ENCODE measurements around the gene UNC80.
A peak's percentile ranks its signal among the peaks of the same experiment; 100 is the strongest.

The UNC80 gene

GRCh38 chr2:209911486-209911885 is 139.9 kb downstream of the UNC80 start:
- DNase-seq (ENCODE audit: insufficient read length, low spot score), result no peak
- no peak for TF ChIP-seq POLR2A (IDR thresholded peaks at IDR 0.05; ENCODE audit: low read depth, low read length)
- FAIRE-seq, result no peak

DNA sequence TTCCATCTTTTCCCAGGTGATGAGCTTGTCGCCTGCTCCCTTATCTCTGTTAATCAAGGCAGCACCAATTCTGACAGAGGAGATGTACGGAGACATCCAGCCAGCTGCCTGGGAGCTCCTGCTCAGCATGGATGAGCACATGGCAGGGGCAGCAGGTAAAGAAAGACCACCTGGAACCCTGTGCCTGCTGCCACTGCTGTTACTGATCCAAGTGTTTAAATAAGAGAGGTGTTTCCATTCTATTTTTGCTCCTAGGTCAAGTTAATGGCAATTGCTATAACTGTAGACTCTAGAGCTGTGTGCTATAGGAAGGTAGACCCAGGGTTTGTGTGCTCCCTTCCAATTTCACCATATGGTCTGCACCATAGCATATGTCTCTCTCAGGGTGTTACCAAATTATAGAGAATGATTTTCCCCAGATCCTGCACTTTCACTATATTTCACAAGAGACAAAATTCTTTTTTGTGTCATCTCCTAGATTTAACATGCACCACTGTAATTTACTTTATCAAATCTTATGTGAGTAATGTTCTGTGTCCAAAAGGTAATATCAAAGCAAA is 142.2 kb downstream of the UNC80 start:
- DNase-seq (ENCODE audit: insufficient read length, low spot score) (no peak), FAIRE-seq (no peak)
- no peak for TF ChIP-seq POLR2A (IDR thresholded peaks at IDR 0.05; ENCODE audit: low read depth, low read length)

DNA sequence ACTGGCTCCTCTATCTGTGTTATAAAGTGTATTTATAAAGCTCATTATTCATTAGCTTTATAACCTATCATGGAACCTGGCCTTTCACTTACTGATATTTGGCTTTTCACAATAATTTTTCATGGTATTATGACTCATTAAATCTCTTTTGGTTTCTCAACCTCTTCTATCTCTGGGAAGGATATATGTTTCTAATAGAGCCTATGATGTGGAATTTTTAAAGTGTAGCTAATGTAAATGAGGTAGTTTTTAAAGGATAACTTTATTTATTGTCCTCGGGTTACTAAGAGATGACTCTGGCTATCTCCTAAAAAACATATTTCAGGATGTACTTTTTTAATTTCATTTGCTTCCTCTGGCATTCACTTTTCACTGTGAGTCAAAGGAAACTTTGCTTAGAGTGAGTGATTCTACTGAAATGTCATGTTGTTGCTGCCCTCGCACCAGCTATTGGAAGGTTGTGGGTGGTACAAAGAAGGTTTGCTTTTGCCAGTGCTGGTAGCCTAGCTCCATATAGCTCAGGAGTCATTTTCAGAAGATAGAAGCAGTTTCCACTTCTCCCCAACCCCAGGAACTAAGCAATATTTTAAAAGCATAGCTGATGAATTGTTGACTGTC is 145.6 kb downstream of the UNC80 start:
- DNase-seq (ENCODE audit: insufficient read length, low spot score) (no peak), FAIRE-seq (no peak)
- no peak for TF ChIP-seq POLR2A (IDR thresholded peaks at IDR 0.05; ENCODE audit: low read depth, low read length)

DNA sequence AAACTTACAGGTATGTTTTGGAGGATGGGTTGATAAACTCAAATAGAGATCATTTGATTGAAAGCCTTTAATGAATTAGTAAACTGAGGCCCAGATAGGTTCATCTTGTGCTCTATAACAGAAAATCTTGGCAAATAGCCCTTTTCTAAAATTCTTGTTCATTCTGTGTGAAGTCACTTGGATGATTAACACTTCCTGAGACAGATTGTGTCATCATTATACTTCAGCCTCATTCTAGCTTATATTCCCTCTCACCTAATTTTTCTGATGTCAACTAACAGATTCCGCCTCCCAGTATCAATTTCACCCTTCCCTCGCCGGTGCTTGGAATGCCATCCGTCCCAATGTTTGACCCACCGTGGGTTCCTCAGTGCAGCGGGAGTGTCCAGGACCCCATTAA is 146.6 kb downstream of the UNC80 start:
- no peak for FAIRE-seq
- no peak for DNase-seq (ENCODE audit: insufficient read length, low spot score)
- TF ChIP-seq POLR2A (IDR thresholded peaks at IDR 0.05; ENCODE audit: low read depth, low read length), result no peak

GRCh38 chr2:209922116-209922515 is 150.5 kb downstream of the UNC80 start:
- FAIRE-seq (no peak), DNase-seq (ENCODE audit: insufficient read length, low spot score) (no peak)
- TF ChIP-seq POLR2A (IDR thresholded peaks at IDR 0.05; ENCODE audit: low read depth, low read length), result no peak

DNA sequence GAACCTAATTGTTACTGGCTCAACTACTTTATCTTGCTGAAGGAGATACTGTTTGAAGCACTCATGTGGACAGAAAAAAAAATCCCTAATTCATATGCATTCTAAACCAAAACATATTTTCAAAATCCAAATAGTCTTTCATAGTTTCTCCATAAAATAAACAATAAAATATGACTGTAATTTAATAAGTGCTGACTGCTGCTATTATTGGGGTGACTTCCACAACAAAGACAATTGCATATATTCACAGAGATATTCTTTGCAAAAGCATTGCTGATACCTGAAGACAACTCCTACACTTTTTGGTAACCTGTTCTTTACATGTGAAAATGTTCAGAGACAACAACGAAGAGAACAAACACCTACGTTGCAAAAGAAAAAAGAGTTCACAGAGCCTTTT is 157.7 kb downstream of the UNC80 start:
- TF ChIP-seq POLR2A (IDR thresholded peaks at IDR 0.05; ENCODE audit: low read depth, low read length), result no peak
- FAIRE-seq, result no peak
- DNase-seq (ENCODE audit: insufficient read length, low spot score), result no peak

DNA sequence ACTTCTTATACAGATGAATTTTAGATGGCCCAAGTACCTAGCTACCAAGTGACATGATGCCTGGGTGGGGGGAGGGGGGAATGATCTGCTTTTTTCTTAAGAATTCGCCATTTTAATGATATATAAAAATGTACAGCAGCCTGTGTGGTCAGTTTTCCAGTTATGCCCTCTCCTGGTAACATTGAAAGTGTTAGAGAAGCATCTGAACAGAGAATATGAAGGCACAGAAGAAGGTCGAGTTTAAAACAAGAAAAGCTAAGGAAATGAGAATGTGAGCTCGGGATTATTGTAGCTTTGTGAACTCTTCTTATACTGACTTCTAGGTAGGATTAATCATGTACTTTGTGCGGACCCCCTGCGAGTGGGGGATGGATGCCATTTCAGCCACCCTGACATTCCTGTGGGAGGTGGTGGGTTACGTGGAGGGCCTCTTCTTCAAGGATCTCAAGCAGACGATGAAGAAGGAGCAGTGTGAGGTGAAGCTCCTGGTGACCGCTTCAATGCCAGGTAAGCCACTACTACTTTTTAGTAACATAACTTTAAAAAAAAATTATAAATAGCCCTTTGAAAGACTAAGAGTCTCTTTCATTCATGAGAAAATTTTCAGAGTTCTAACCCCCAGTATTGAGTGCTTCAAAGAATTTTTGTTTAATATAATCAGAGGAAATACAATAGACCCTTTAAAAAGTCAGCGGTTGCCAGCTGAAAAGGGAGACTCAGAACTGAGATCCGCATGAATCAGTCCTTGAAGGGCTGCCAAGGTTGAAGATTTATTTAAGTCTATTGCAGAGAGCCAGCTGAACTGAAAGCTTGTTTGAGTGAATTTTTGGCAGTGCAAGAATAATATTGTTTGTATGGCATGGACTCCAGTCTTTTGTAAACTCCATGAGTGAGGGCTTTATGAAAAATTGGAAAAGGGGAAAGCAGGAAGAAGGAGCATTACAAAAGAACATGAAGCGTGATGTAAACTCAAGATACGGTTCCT is 162.2 kb downstream of the UNC80 start:
- DNase-seq (ENCODE audit: insufficient read length, low spot score) (peak; percentile 6), FAIRE-seq (peak; percentile 80)
- no peak for TF ChIP-seq POLR2A (IDR thresholded peaks at IDR 0.05; ENCODE audit: low read depth, low read length)

GRCh38 chr2:209936106-209936666 is 164.6 kb downstream of the UNC80 start:
- TF ChIP-seq POLR2A (IDR thresholded peaks at IDR 0.05; ENCODE audit: low read depth, low read length), result no peak
- FAIRE-seq, result peak; percentile 53
- DNase-seq (ENCODE audit: insufficient read length, low spot score), result no peak

DNA sequence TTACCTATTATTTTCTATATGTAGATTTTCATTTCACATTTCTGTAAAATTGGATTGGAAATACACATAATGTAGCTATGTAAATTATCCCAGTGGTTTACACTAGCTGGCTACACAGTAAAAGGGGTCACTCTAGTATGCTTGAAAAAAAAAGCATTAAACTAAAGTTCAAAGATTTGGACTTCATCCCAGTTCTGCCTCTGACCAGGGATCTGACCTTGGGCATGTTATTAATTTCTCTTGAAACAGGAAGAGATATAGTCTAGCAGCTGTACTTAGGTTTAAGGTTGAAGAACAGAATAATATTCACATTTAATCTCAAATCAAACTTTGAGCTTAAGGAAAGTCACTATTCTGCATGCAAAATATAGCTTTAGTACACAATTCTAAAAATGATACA is 166.3 kb downstream of the UNC80 start:
- TF ChIP-seq POLR2A (IDR thresholded peaks at IDR 0.05; ENCODE audit: low read depth, low read length), result no peak
- no peak for FAIRE-seq
- no peak for DNase-seq (ENCODE audit: insufficient read length, low spot score)

- no peak for DNase-seq (ENCODE audit: insufficient read length, low spot score)
- TF ChIP-seq POLR2A (IDR thresholded peaks at IDR 0.05; ENCODE audit: low read depth, low read length), result no peak
- FAIRE-seq, result no peak
Measured at GRCh38 chr2:209938906-209939305, 167.3 kb downstream of the UNC80 start.

DNA sequence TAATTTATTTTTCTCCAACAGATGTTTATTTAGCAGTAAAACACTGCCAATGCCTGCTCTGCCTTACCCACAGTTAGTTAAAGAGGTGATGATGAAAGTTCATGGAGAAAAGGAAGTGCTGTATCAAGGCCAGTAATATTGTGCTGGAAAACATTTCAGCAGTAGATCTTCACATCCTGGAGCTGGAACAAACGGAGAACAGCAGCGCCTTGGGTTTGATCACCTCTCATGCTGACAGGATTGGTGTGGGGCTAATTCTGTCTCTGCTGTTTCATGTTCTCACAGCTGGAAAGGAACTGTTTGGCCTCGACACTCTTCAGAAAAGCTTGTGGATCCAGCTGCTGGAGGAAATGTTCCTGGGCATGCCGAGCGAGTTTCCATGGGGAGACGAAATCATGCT is 169.3 kb downstream of the UNC80 start:
- FAIRE-seq, result no peak

DNA sequence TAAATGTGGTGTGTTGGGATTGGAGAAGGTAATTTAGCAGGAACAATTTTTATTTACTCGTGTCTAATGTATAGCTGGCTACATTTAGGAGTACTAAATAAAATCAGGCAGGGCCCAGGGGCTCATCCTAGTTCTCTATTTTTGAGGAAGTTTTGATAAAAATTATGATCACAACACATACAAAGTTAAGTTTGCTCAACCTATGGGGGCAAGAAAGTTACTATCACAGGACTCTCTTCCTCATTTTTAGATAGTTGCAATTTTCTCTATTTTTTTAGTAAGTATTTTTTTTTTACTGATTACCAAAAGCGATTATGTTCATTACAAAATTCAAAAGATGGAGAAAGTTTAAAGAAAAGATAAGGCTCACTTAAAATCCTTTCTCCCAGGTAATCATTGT is 170.8 kb downstream of the UNC80 start:
- TF ChIP-seq POLR2A (IDR thresholded peaks at IDR 0.05; ENCODE audit: low read depth, low read length), result no peak
- no peak for FAIRE-seq

More for the DNA sequence above, 169.3 kb downstream of the UNC80 start:
- no peak for TF ChIP-seq POLR2A (IDR thresholded peaks at IDR 0.05; ENCODE audit: low read depth, low read length)
- DNase-seq (ENCODE audit: insufficient read length, low spot score), result no peak

GRCh38 chr2:209942936-209943605 is 171.4 kb downstream of the UNC80 start:
- DNase-seq (ENCODE audit: insufficient read length, low spot score), result no peak
- no peak for FAIRE-seq
- no peak for TF ChIP-seq POLR2A (IDR thresholded peaks at IDR 0.05; ENCODE audit: low read depth, low read length)

More for the DNA sequence above, 170.8 kb downstream of the UNC80 start:
- DNase-seq (ENCODE audit: insufficient read length, low spot score), result no peak

- FAIRE-seq (no peak), DNase-seq (ENCODE audit: insufficient read length, low spot score) (no peak)
- TF ChIP-seq POLR2A (IDR thresholded peaks at IDR 0.05; ENCODE audit: low read depth, low read length), result no peak
Measured at GRCh38 chr2:209943776-209944175, 172.1 kb downstream of the UNC80 start.
